Neural cell (in vitro differentiated cells): ENCODE measurements around the gene CDK6. TPM values are rescaled to one million over a fixed set of nuclear protein-coding genes. Genes with fewer than 3 reads are reported as not detected.

ENCODE experiments used
- H2AFZ ChIP-seq: fragments of 200-600, 300-800 bp; sonication (generic), shearing (Covaris generic); 2 replicates; pipeline ENCODE4 v1.6.0; 2014; ENCODE audit warnings: low read depth, mild to moderate bottlenecking, antibody characterized with exemption, low read length, moderate library complexity
- H3F3A ChIP-seq: fragments of 200-600 bp; shearing (Covaris generic); 2 replicates; pipeline ENCODE4 v1.6.1; 2016; ENCODE audit warnings: mild to moderate bottlenecking, moderate library complexity, mixed read lengths, antibody characterized with exemption, low read length; ENCODE audit not compliant: insufficient read depth, poor library complexity, severe bottlenecking
- H3K27ac ChIP-seq: fragments of 200-600, 300-800 bp; sonication (generic), shearing (Covaris generic); 2 replicates; pipeline ENCODE4 v1.5.1; 2014; ENCODE audit warnings: mild to moderate bottlenecking, low read length, moderate library complexity
- H3K27me3 ChIP-seq: fragments of 300-800, 200-600 bp; sonication (generic), shearing (Covaris generic); 2 replicates; pipeline ENCODE4 v1.6.0; 2014; ENCODE audit warnings: mild to moderate bottlenecking, low read depth, low read length, moderate library complexity; ENCODE audit not compliant: insufficient read depth
- H3K36me3 ChIP-seq: fragments of 300-800, 200-600 bp; sonication (generic), shearing (Covaris generic); 2 replicates; pipeline ENCODE4 v1.5.1; 2014; ENCODE audit warnings: mild to moderate bottlenecking, antibody characterized with exemption, low read length, moderate library complexity; ENCODE audit not compliant: insufficient read depth
- H3K4me2 ChIP-seq: fragments of 300-800, 200-600 bp; sonication (generic), shearing (Covaris generic); 2 replicates; pipeline ENCODE4 v1.6.0; 2014; ENCODE audit warnings: mild to moderate bottlenecking, low read length
- H3K4me3 ChIP-seq: fragments of 300-800, 200-600 bp; sonication (generic), shearing (Covaris generic); 2 replicates; pipeline ENCODE4 v1.5.1; 2014; ENCODE audit warnings: mild to moderate bottlenecking, low read length, moderate library complexity
- H3K79me2 ChIP-seq: fragments of 200-600 bp; shearing (Covaris generic); replicated peaks from 2 replicates; pipeline ENCODE4 v1.6.0; 2014; ENCODE audit warnings: mild to moderate bottlenecking, low read length, moderate library complexity; ENCODE audit not compliant: insufficient read depth
- H3K9ac ChIP-seq: fragments of 300-800, 200-600 bp; sonication (generic), shearing (Covaris generic); 2 replicates; pipeline ENCODE4 v1.6.1; 2016; ENCODE audit warnings: mild to moderate bottlenecking, low read length, mixed read lengths
- H3K9me2 ChIP-seq: fragments of 200-600 bp; shearing (Covaris generic); 2 replicates; pipeline ENCODE4 v1.6.1; 2016; ENCODE audit warnings: mild to moderate bottlenecking, low read length, mixed read lengths; ENCODE audit not compliant: insufficient read depth
- H3K9me3 ChIP-seq: fragments of 200-600, 300-800 bp; sonication (generic), shearing (Covaris generic); 2 replicates; pipeline ENCODE4 v1.6.1; 2016; ENCODE audit warnings: mild to moderate bottlenecking, mixed run types, low read length, moderate library complexity, mixed read lengths
- H4K20me1 ChIP-seq: fragments of 200-600 bp; shearing (Covaris generic); 2 replicates; pipeline ENCODE4 v1.6.1; 2016; ENCODE audit warnings: mild to moderate bottlenecking, mixed run types; ENCODE audit not compliant: insufficient read depth
- CTCF ChIP-seq: fragments of 450-650 bp; IDR thresholded peaks from 2 replicates; pipeline ENCODE4 v1.5.1; 2014; ENCODE audit warnings: antibody characterized with exemption, mild to moderate bottlenecking, moderate library complexity; ENCODE audit not compliant: poor library complexity, severe bottlenecking
- EP300 ChIP-seq: fragments of 450-650 bp; conservative IDR thresholded peaks from 2 replicates; pipeline ENCODE4 v1.6.1; 2014; ENCODE audit warnings: antibody characterized with exemption, mild to moderate bottlenecking, moderate library complexity; ENCODE audit not compliant: poor library complexity, severe bottlenecking
- EZH2 ChIP-seq: fragments of 200-600, 300-800 bp; shearing (Covaris generic), sonication (generic); IDR thresholded peaks from 2 replicates; pipeline ENCODE4 v1.6.1; 2014; ENCODE audit warnings: antibody characterized with exemption, low read length, borderline replicate concordance, mild to moderate bottlenecking; ENCODE audit not compliant: insufficient read depth, poor library complexity, severe bottlenecking
- MXI1 ChIP-seq: fragments of 450-650 bp; conservative IDR thresholded peaks from 2 replicates; pipeline ENCODE4 v1.6.1; 2014; ENCODE audit warnings: antibody characterized with exemption, mild to moderate bottlenecking; ENCODE audit not compliant: poor library complexity, severe bottlenecking
- POLR2AphosphoS5 ChIP-seq: IDR thresholded peaks from 2 replicates; pipeline ENCODE4 v1.6.1; 2012
- RAD21 ChIP-seq: fragments of 450-650 bp; conservative IDR thresholded peaks from 2 replicates; pipeline ENCODE4 v1.6.1; 2014; ENCODE audit warnings: antibody characterized with exemption, mild to moderate bottlenecking, moderate library complexity
- REST ChIP-seq: IDR thresholded peaks from 2 replicates; pipeline ENCODE4 v1.6.1; 2012; ENCODE audit warnings: borderline replicate concordance
- SMC3 ChIP-seq: fragments of 450-650 bp; conservative IDR thresholded peaks from 2 replicates; pipeline ENCODE4 v1.6.1; 2014; ENCODE audit warnings: antibody characterized with exemption, mild to moderate bottlenecking, moderate library complexity; ENCODE audit not compliant: poor library complexity
- TAF1 ChIP-seq: IDR thresholded peaks from 2 replicates; pipeline ENCODE4 v1.6.1; 2012; ENCODE audit warnings: low read depth
- polyA plus RNA-seq: library from polyadenylated mRNA; depleted of rRNA; stranded (reverse); fragments of >200 nt; gene quantifications from 2 replicates; pipeline ENCODE4 v1.2.3, GENCODE V29; 2014

The CDK6 gene
- polyA plus RNA-seq, 1 donor from 2014 or later: 4.1 TPM

GRCh38 chr7:92856436-92856835, 20.1 kb upstream of the CDK6 start:
- H3K4me3 ChIP-seq: no peak overlapping the region
- H3K79me2 ChIP-seq: no peaks in the 10 kb centered on the region
- no peaks in the 10 kb centered on the region for H3K9me2 ChIP-seq
- H2AFZ ChIP-seq: no peak overlapping the region
- no peaks in the 10 kb centered on the region for H3F3A ChIP-seq
- H4K20me1 ChIP-seq: no peaks in the 10 kb centered on the region
- no peak for TF ChIP-seq EZH2
- TF ChIP-seq EP300: no peak
- no peak for TF ChIP-seq POLR2AphosphoS5
- no peak for TF ChIP-seq TAF1
- no peak for TF ChIP-seq RAD21
- no peak for TF ChIP-seq MXI1
- no peak for TF ChIP-seq SMC3
- TF ChIP-seq REST: no peak
- no peak for TF ChIP-seq CTCF
- H3K27ac ChIP-seq: no peak overlapping the region
- H3K9me3 ChIP-seq: no peaks in the 10 kb centered on the region
- no peaks in the 10 kb centered on the region for H3K36me3 ChIP-seq
- no peaks in the 10 kb centered on the region for H3K27me3 ChIP-seq
- no peak overlapping the region for H3K9ac ChIP-seq
- no peak overlapping the region for H3K4me2 ChIP-seq

DNA sequence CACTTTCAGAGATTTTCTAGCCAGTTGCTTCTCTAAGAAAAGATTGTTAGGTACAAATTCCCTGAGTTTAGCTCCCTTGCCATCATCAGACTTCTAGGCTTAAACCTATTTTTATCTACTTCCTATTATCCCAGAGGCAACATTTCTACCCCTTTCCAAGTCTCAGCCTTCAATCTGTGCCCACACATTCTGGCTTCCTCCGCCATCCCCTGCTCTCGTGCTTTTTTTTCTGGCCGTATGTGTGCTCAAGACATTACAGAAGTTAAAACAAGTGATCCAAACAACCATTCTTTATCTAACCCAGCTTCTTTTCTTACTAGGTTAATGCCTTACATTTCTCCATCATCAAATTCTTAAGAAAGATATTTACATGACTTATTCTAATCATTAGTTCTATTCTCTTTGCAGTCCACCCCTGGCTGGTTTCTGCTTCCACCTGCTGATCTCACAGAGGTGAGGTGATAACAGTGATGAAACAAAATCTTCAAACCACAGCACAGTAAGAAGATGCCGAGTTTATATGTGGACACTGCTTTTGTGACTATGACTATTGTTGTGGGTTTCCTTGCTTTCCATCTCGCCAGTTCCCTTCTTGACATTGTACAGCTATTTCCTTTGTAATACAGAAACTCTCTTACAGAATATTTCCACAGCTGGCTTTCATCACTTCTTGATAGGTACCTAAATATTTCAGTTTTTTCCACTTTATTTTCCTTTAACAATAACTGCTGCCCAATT, 18.3 kb upstream of the CDK6 start:
- Histone ChIP-seq H3K79me2 (no peaks in the 10 kb centered on the region), H3K9ac (no peak overlapping the region), H3K9me3 (no peaks in the 10 kb centered on the region), H3K36me3 (no peaks in the 10 kb centered on the region), H4K20me1 (no peaks in the 10 kb centered on the region), H3K9me2 (no peaks in the 10 kb centered on the region), H3F3A (no peaks in the 10 kb centered on the region), H3K27ac (no peak overlapping the region), H3K4me2 (no peak overlapping the region), H2AFZ (no peak overlapping the region), H3K27me3 (no peaks in the 10 kb centered on the region), H3K4me3 (no peak overlapping the region)
- TF ChIP-seq TAF1 (no peak), REST (no peak), CTCF (no peak), MXI1 (no peak), POLR2AphosphoS5 (no peak), EZH2 (no peak), SMC3 (no peak), RAD21 (no peak), EP300 (no peak)
